Esophagus squamous epithelium (tissue), 4 donors: Measurements from ENCODE around the gene NCAM1.

Source experiments
- POLR2A ChIP-seq, 4 donors: fragments of 450-650 bp; IDR thresholded peaks; one replicate each; pipeline ENCODE4 v1.6.1; 2017; ENCODE audit warnings: antibody characterized with exemption in 4 of 4, mild to moderate bottlenecking in 4 of 4, moderate library complexity in 3 of 4
- TF ChIP-seq, protein P1 (sequence below), 6 experiments: fragments of 450-650 bp in 4 of 6; fragments of 200-600 bp in 2 of 6; sonication (generic) in 2 of 6; IDR thresholded peaks; one replicate each; pipeline ENCODE4 v1.5.1; 2016 to 2019; ENCODE audit warnings: antibody characterized with exemption in 6 of 6, mild to moderate bottlenecking in 4 of 6, moderate library complexity in 4 of 6

- TF ChIP-seq, protein P1, sequence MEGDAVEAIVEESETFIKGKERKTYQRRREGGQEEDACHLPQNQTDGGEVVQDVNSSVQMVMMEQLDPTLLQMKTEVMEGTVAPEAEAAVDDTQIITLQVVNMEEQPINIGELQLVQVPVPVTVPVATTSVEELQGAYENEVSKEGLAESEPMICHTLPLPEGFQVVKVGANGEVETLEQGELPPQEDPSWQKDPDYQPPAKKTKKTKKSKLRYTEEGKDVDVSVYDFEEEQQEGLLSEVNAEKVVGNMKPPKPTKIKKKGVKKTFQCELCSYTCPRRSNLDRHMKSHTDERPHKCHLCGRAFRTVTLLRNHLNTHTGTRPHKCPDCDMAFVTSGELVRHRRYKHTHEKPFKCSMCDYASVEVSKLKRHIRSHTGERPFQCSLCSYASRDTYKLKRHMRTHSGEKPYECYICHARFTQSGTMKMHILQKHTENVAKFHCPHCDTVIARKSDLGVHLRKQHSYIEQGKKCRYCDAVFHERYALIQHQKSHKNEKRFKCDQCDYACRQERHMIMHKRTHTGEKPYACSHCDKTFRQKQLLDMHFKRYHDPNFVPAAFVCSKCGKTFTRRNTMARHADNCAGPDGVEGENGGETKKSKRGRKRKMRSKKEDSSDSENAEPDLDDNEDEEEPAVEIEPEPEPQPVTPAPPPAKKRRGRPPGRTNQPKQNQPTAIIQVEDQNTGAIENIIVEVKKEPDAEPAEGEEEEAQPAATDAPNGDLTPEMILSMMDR (IDR thresholded peaks at IDR 0.05) = no peak
- TF ChIP-seq POLR2A (IDR thresholded peaks at IDR 0.05) = no peak
These were observed 227.2 kb downstream of the NCAM1 start for GRCh38 chr11:113188371-113188834.
